Gastrocnemius medialis (tissue), 4 donors: ENCODE measurements around the gene ACVR1B. TPM values are rescaled to one million over a fixed set of nuclear protein-coding genes. Genes with fewer than 3 reads are reported as not detected.

Experiments used
- ATAC-seq, 2 donors: fragments of 150-250 bp; one replicate each; pipeline ENCODE4 v1.9.1; 2016
- DNase-seq, 2 donors: peaks; one replicate each; pipeline ENCODE4 v3.0.0-alpha.2; 2019
- H3K27ac ChIP-seq, 4 donors: fragments of 200-600 bp; sonication (generic); 1 replicate in 1 of 4; 2 replicates in 3 of 4; pipeline ENCODE4 v1.5.1; 2016 to 2018; ENCODE audit warnings: mild to moderate bottlenecking in 2 of 4, moderate library complexity in 1 of 4
- H3K27me3 ChIP-seq, 3 donors: fragments of 200-600 bp; sonication (generic) in 2 of 3; 1 replicate in 1 of 3; 2 replicates in 2 of 3; pipeline versions ENCODE4 v1.5.1 to v1.6.0; 2016 to 2019; ENCODE audit warnings: mild to moderate bottlenecking in 1 of 3, moderate library complexity in 1 of 3
- H3K36me3 ChIP-seq, 2 donors: fragments of 200-600 bp; sonication (generic) in 1 of 2; one replicate each; pipeline ENCODE4 v1.5.1; 2017 to 2018
- H3K4me1 ChIP-seq, 2 donors: fragments of 200-600 bp; sonication (generic) in 1 of 2; one replicate each; pipeline ENCODE4 v1.5.1; 2016 to 2017; ENCODE audit warnings: mild to moderate bottlenecking in 2 of 2
- H3K4me3 ChIP-seq, 4 donors: fragments of 200-600 bp; sonication (generic) in 3 of 4; 1 replicate in 1 of 4; 2 replicates in 3 of 4; pipeline ENCODE4 v1.5.1; 2016 to 2019; ENCODE audit warnings: mild to moderate bottlenecking in 2 of 4
- H3K9me3 ChIP-seq, 3 donors: fragments of 200-600 bp; sonication (generic) in 2 of 3; 1 replicate in 1 of 3; 2 replicates in 2 of 3; pipeline ENCODE4 v1.5.1; 2016 to 2019
- POLR2A ChIP-seq, 2 donors: fragments of 450-650 bp; IDR thresholded peaks; one replicate each; pipeline ENCODE4 v1.6.1; 2017; ENCODE audit warnings: antibody characterized with exemption in 2 of 2, mild to moderate bottlenecking in 2 of 2, moderate library complexity in 2 of 2
- in situ Hi-C, 4 donors: fragments of 200-750 bp; cut with MboI; loops; one replicate each; pipeline versions ENCODE4 v1.15.0 to v1.8.0; 2017; ENCODE audit warnings: low sequenced_read_pairs in 4 of 4
- intact Hi-C: fragments of 100-400 bp; cut with DNase I; formaldehyde crosslinking; loops from one replicate; pipeline ENCODE4 v1.15.1; 2023; ENCODE audit warnings: low total_unique reads
- total RNA-seq, 4 donors: library from RNA; depleted of rRNA; stranded (reverse); fragments of >200 nt; gene quantifications; one replicate each; pipeline versions ENCODE4 v1.1.0 to v1.2.3, GENCODE V29; 2016
- TF ChIP-seq, protein P1 (sequence below), 5 experiments: fragments of 450-650 bp in 3 of 5; fragments of 200-600 bp in 2 of 5; sonication (generic) in 2 of 5; IDR thresholded peaks in 4 of 5; conservative IDR thresholded peaks in 1 of 5; 1 replicate in 4 of 5; 2 replicates in 1 of 5; pipeline ENCODE4 v1.5.1; 2016 to 2019; ENCODE audit warnings: antibody characterized with exemption in 5 of 5, mild to moderate bottlenecking in 3 of 5, moderate library complexity in 3 of 5

Gene ACVR1B
- total RNA-seq, 4 donors from 2014 or later = 8.7 to 15.9 (median 10.1) TPM

DNA sequence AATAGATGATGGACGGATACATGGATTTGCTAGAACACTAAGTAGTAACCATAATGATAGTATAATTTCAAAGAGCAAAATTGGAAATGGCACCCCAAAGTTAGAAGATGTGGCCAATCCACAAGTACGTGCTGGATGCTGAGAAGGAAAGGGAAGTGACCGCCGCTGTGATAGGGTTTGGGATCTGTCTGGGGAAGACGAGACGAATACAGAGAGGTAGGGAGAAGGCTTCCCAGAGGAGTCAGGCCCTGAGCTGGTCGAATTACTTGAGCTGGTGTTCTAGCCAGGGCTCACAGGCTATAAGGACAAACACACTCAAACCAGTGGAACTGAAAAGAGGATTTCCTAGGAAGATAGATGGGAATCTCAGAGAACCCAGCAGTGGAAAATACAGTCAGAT lies 9.4 kb upstream of the ACVR1B start:
- Histone ChIP-seq H3K36me3 (no peaks in the 10 kb centered on the region), H3K4me3 (no peak overlapping the region), H3K9me3 (peaks cover 0 to 11% (median 4%) of the 10 kb centered on the region in 3 donors), H3K27ac (no peak overlapping the region), H3K27me3 (no peaks in the 10 kb centered on the region), H3K4me1 (peaks cover 8 to 13% of the 10 kb centered on the region in 2 donors)
- TF ChIP-seq, protein P1, sequence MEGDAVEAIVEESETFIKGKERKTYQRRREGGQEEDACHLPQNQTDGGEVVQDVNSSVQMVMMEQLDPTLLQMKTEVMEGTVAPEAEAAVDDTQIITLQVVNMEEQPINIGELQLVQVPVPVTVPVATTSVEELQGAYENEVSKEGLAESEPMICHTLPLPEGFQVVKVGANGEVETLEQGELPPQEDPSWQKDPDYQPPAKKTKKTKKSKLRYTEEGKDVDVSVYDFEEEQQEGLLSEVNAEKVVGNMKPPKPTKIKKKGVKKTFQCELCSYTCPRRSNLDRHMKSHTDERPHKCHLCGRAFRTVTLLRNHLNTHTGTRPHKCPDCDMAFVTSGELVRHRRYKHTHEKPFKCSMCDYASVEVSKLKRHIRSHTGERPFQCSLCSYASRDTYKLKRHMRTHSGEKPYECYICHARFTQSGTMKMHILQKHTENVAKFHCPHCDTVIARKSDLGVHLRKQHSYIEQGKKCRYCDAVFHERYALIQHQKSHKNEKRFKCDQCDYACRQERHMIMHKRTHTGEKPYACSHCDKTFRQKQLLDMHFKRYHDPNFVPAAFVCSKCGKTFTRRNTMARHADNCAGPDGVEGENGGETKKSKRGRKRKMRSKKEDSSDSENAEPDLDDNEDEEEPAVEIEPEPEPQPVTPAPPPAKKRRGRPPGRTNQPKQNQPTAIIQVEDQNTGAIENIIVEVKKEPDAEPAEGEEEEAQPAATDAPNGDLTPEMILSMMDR (IDR thresholded peaks at IDR 0.05 in 4 of 5, conservative IDR thresholded peaks at IDR 0.05 in 1 of 5) = no peak
- TF ChIP-seq POLR2A (IDR thresholded peaks at IDR 0.05) = no peak
- intact Hi-C loops = no loop called here
- DNase-seq = no peak
- no peak for ATAC-seq
- in situ Hi-C loops = no loop called here

DNA sequence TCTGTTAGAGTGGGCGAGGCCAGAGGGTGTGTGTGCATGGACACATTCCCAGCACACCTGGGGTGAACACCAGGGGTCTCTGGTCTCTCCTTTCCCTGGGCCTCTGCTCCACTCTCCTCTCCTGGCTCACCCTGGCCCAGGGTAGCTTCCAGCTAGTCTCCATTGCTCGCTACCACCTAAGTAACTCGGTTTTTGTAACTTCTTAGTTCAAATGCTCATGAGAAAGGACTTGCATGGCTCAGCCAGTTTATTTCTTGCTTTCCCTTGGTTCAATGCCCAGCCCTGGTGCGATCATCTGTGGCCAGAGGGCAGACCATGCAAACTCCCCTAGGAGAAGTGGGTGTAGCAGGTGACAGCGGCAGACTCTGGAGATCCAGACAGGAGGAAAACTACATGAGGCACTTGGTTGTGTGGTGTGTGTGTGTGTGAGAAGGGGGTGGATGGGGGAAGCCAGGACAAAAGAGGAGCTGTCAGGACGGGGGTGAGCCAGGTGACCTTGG lies 8.9 kb upstream of the ACVR1B start:
- ATAC-seq = no peak
- in situ Hi-C loops = no loop called here

DNA sequence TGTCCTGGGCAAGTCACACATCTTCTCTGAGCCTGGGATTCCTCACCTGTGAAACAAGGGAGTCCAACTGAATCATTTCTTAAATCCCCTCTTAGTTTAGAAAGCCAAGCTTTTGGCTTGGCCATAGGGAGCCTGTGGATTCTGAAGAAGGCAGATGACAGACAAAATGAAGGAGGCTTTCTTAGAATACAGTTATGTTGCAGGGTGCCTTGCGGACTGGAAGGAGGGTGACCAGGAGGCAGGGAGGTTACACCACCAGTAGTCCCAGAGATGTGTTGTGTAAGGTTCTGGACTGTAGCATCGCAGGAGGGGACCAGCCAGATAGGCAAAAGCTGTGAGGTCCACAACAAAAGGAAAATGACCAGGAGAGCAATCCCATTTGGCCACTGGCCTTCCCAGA lies 8.2 kb upstream of the ACVR1B start:
- no peaks in the 10 kb centered on the region for H3K36me3 ChIP-seq
- H3K9me3 ChIP-seq = peaks cover 0 to 11% (median 4%) of the 10 kb centered on the region in 3 donors
- no peaks in the 10 kb centered on the region for H3K27me3 ChIP-seq
- in situ Hi-C loops (no loop called here), intact Hi-C loops (no loop called here)
- TF ChIP-seq, protein P1 (IDR thresholded peaks at IDR 0.05 in 4 of 5, conservative IDR thresholded peaks at IDR 0.05 in 1 of 5) = no peak
- TF ChIP-seq POLR2A (IDR thresholded peaks at IDR 0.05) = no peak
- no peak for ATAC-seq
- DNase-seq = no peak
- no peak overlapping the region for H3K27ac ChIP-seq
- H3K4me1 ChIP-seq = peaks cover 8 to 13% of the 10 kb centered on the region in 2 donors
- H3K4me3 ChIP-seq = no peak overlapping the region

More for the DNA sequence above, 8.9 kb upstream of the ACVR1B start:
- H3K27me3 ChIP-seq = no peaks in the 10 kb centered on the region
- H3K4me1 ChIP-seq = peaks cover 8 to 13% of the 10 kb centered on the region in 2 donors
- H3K9me3 ChIP-seq = peaks cover 0 to 11% (median 4%) of the 10 kb centered on the region in 3 donors
- H3K27ac ChIP-seq = no peak overlapping the region
- no peak overlapping the region for H3K4me3 ChIP-seq
- no peaks in the 10 kb centered on the region for H3K36me3 ChIP-seq
- DNase-seq = no peak
- intact Hi-C loops = no loop called here
- TF ChIP-seq, protein P1 (IDR thresholded peaks at IDR 0.05 in 4 of 5, conservative IDR thresholded peaks at IDR 0.05 in 1 of 5) = no peak
- no peak for TF ChIP-seq POLR2A (IDR thresholded peaks at IDR 0.05)

DNA sequence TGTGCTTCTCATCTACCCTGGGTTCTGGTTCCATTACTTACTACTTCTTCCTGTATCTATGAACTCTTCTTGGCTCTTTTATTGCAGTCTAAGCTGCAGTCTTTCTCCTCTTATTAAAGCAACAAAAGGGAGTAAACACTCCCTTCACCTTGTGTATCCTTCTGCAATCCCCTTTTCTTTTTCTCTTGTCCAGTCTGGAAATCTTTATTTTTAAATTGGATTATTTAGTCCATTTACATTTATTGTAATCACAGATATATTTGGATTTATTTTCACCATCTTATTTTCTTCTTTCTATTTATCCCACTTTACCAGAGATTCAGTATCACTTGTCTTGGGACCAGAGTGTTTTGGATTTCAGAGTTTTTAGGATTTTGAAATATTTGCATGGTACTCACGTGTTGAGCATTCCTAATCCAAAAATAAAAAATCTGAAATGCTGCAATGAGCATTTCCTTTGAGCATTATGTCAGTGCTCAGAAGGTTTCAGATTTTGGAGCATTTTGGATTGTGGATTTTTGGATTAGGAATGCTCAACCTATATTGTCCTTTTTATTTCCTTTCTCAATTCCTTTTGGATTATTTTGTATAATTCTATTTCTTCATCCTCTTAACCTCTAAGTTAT lies 6.8 kb upstream of the ACVR1B start:
- Histone ChIP-seq H3K4me3 (no peak overlapping the region), H3K36me3 (no peaks in the 10 kb centered on the region), H3K27me3 (no peaks in the 10 kb centered on the region), H3K9me3 (peaks cover 0 to 11% (median 4%) of the 10 kb centered on the region in 3 donors), H3K27ac (no peak overlapping the region), H3K4me1 (peaks cover 11 to 13% of the 10 kb centered on the region in 2 donors)
- ATAC-seq = no peak
- in situ Hi-C loops (no loop called here), intact Hi-C loops (no loop called here)
- no peak for TF ChIP-seq POLR2A (IDR thresholded peaks at IDR 0.05)
- DNase-seq = no peak

DNA sequence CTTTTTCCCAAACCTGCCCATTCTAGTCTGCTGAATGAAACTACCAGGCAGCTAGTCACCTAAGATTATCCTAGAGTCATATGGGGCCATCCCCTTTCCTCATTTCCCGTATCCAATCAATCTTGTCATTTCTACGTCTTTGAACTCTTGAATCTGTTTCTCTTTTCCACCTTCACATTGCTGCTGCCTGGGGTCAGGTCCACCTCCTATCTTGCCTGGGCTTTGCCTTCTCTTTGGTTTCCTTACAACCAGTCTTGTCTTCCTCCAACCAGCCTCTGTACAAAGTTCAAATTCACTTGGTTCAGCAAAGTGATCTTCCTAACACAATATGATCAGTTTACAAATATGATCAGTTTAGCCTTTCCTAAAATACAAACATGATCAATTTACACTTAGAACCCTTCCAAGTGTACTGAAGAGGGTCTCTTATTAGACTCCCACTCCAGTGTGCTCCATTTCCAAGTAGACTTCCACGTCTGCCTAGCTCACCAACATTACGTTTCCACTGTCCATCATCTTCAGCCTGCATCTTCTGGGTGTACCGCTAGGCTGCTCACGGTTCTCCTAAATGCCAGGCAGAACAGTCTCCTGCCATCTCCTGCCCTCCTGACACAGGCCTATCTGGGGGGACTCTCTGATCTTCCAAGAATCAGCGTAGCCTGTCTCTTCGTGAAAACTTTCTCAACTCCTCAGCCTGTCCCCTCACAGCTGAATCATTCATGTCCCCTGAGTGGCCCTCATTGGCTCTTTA lies 4.1 kb upstream of the ACVR1B start:
- no peaks in the 10 kb centered on the region for H3K36me3 ChIP-seq
- in situ Hi-C loops = no loop called here
- ATAC-seq = no peak
- no peaks in the 10 kb centered on the region for H3K27me3 ChIP-seq
- DNase-seq = no peak
- H3K27ac ChIP-seq = no peak overlapping the region
- H3K4me3 ChIP-seq = no peak overlapping the region
- H3K9me3 ChIP-seq = peaks cover 0 to 11% (median 4%) of the 10 kb centered on the region in 3 donors
- H3K4me1 ChIP-seq = peaks cover 8 to 15% of the 10 kb centered on the region in 2 donors
- TF ChIP-seq POLR2A (IDR thresholded peaks at IDR 0.05) = no peak
- TF ChIP-seq, protein P1 (IDR thresholded peaks at IDR 0.05 in 4 of 5, conservative IDR thresholded peaks at IDR 0.05 in 1 of 5) = no peak
- intact Hi-C loops = no loop called here
